ENCODE data around the gene HTRA2.
A peak's percentile ranks its signal among the peaks of the same experiment; 100 is the strongest.
"Not testable (repeated sequence)": the region's sequence is repeated elsewhere in the genome, so short reads cannot be mapped to it uniquely, and the experiment has no call there.

Gene HTRA2

GRCh38 chr2:74561022-74561421 lies 31.3 kb downstream of the HTRA2 start:
- DNase-seq (ENCODE audit: low read depth): not testable (repeated sequence)

GRCh38 chr2:74562126-74562775 lies 32.5 kb downstream of the HTRA2 start:
- DNase-seq (ENCODE audit: low read depth): no peak

- no peak for DNase-seq (ENCODE audit: low read depth)
Measured at GRCh38 chr2:74564222-74564621, 34.5 kb downstream of the HTRA2 start.

GRCh38 chr2:74566076-74566753 lies 36.5 kb downstream of the HTRA2 start:
- DNase-seq (ENCODE audit: low read depth): no peak

- DNase-seq (ENCODE audit: low read depth): peak; percentile 85
Measured at GRCh38 chr2:74566754-74567085, 37.0 kb downstream of the HTRA2 start.

GRCh38 chr2:74567881-74568280 lies 38.1 kb downstream of the HTRA2 start:
- peak; percentile 93 for DNase-seq (ENCODE audit: low read depth)

GRCh38 chr2:74569686-74570085 lies 40.0 kb downstream of the HTRA2 start:
- DNase-seq (ENCODE audit: low read depth): no peak

- DNase-seq (ENCODE audit: low read depth): no peak
Measured at GRCh38 chr2:74571058-74571457, 41.3 kb downstream of the HTRA2 start.

- no peak for DNase-seq (ENCODE audit: low read depth)
Measured at GRCh38 chr2:74572178-74572925, 42.6 kb downstream of the HTRA2 start.

- peak; percentile 85 for DNase-seq (ENCODE audit: low read depth)
Measured at GRCh38 chr2:74573747-74574562, 44.2 kb downstream of the HTRA2 start.

- no peak for DNase-seq (ENCODE audit: low read depth)
Measured at GRCh38 chr2:74575320-74575719, 45.6 kb downstream of the HTRA2 start.

- no peak for DNase-seq (ENCODE audit: low read depth)
Measured at GRCh38 chr2:74576211-74576862, 46.6 kb downstream of the HTRA2 start.

GRCh38 chr2:74576863-74577229 lies 47.1 kb downstream of the HTRA2 start:
- peak; percentile 77 for DNase-seq (ENCODE audit: low read depth)

- no peak for DNase-seq (ENCODE audit: low read depth)
Measured at GRCh38 chr2:74577448-74577847, 47.7 kb downstream of the HTRA2 start.

GRCh38 chr2:74578408-74578807 lies 48.7 kb downstream of the HTRA2 start:
- no peak for DNase-seq (ENCODE audit: low read depth)

- DNase-seq (ENCODE audit: low read depth): no peak
Measured at GRCh38 chr2:74581463-74581862, 51.7 kb downstream of the HTRA2 start.

GRCh38 chr2:74582184-74582583 lies 52.5 kb downstream of the HTRA2 start:
- no peak for DNase-seq (ENCODE audit: low read depth)
